Measurements from ENCODE around the gene DGCR6L. TPM values are rescaled to one million over a fixed set of nuclear protein-coding genes. Genes with fewer than 3 reads are reported as not detected.
"Not testable (repeated sequence)": the region's sequence is repeated elsewhere in the genome, so short reads cannot be mapped to it uniquely, and the experiment has no call there.

DGCR6L gene
- total RNA-seq, 1 donor from 2014 or later, result 40.0 TPM

DNA sequence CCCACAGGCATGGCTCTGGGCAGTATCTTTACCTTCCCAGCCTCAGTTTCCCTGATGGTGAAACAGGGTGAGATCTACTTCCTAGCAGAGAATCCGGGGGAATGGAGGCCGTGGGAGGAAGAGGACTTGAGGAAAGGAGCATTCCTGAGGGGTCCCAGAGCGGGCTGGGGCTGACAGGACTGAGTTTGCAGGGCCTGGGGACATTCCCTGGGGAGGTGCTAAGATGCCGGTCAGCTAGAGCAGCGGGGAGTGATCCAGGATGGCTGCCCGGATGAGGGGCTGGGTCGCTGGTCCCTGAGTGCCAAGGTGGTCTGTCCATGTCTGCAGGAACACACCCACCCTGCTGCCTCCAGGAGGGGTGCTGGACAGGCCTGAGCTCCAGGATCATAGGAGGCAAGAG lies 43.4 kb downstream of the DGCR6L start:
- DNase-seq (ENCODE audit: low spot score), result no peak

DNA sequence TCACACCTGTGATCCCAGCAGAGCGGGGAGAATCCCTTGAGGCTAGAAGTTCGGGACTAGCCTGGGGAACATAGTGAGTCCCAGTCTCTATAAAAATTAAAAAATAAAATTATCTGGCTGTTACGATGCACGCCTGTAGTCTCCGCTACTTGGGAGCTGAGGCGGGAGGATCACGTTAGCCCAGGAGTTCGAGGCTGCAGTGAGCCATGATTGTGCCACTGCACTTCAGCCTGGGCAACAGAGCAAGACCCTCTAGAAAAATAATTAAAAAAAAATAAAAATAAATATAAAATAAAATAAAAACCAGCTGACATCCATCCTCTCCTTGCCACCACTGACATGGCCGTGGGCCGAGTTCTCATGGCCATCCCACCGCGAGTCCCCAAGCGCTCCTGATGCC lies 44.0 kb downstream of the DGCR6L start:
- no peak for DNase-seq (ENCODE audit: low spot score)

DNA sequence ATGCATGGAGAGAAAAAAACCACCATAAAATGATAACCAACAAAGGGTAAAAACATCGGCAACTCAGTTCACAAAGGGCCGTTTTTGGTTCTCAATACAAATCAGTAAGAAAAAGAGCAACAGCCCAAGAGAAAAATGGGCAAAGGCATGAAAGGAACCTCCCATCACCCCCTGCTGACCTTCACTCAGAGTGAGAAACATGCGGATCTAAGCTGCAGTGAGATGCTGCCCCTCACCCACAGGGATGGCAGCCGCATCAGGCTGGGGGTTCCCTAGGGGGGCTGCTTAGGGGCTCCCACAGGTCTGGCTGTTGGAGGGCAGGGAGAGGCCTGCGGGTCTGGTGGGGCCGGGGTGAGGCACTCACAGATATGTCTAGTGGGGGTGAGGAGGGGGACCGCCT lies 44.5 kb downstream of the DGCR6L start:
- not testable (repeated sequence) for DNase-seq (ENCODE audit: low spot score)

DNA sequence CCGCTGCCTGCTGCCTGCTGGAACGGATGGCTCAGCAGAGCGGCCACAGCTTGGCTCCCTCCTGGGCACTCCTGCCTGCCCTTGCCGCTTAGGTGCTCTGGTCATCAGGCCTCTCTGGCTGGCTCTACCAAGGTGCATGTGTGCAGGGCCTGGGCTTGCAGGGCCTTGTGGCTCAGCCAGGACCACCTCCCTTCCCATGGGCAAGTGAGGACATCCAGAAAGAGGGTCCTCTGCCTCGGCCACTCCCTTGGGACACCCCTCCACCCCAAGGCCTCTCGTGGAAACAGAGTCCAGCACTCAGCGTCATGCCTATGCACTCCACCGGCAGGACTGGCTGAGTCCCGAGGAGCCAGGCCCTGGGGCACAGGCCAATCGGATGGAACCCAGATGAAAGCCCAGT lies 45.5 kb downstream of the DGCR6L start:
- DNase-seq (ENCODE audit: low spot score), result not testable (repeated sequence)

DNA sequence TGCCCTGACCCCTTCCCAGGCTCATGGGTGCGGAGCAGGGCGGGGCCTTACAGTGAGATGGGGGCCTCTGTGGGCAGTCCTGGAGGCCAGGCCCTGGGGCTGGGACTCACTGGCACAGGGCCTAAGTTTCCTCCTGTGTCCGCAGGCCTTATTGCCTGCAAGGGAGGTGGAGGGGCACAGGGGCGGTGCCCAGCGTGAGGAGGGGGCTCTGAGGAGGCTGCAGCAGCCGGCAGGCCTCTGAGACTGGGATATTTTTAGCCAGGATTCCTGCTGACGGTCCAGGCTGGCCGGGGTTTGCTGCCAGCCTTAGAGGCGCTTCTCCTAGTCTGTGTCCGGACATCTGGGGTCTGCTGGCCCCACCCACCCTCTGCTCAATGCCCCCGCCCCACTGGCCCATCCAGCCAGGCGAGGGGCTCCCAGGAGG lies 46.1 kb downstream of the DGCR6L start:
- peak; percentile 59 for DNase-seq (ENCODE audit: low spot score)

DNA sequence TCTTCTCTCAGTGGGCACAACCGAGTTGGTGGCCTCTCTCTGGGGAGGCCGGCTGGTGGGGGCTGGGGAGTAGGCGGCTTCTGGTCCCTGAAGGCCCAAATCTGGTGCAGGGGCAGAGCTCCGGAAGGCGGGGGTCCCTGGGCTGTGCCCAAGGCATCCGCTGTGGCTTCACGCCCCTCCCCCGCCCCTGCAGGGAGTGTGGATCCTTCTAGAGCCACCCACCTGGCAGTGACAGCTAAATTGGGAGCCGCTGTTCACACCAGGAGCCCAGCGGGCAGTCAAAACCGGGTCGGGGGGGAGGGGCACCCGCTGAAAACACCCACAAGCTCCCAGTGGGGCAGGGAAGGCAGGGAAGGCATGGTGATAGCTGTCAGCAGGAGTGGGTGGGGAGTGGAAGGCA lies 47.2 kb downstream of the DGCR6L start:
- DNase-seq (ENCODE audit: low spot score), result no peak

DNA sequence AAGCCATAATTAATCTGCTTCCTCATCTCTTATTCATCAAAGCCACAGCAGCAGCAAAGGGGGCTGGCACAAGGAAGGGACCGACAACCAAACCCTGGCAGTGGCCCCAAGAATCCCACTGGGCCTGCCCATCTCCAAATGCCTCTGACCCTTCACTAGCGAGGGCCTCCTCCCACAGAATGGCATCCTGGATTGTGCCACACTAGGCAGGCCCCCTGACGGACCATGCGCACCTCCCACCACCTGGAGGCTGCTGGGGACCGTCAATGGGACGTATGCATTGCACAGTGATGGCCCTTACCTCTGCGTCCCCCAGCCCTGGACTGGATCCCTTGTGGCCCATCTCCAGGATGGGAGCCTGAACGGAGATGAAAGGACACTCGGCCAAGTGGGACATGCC lies 47.7 kb downstream of the DGCR6L start:
- no peak for DNase-seq (ENCODE audit: low spot score)

DNA sequence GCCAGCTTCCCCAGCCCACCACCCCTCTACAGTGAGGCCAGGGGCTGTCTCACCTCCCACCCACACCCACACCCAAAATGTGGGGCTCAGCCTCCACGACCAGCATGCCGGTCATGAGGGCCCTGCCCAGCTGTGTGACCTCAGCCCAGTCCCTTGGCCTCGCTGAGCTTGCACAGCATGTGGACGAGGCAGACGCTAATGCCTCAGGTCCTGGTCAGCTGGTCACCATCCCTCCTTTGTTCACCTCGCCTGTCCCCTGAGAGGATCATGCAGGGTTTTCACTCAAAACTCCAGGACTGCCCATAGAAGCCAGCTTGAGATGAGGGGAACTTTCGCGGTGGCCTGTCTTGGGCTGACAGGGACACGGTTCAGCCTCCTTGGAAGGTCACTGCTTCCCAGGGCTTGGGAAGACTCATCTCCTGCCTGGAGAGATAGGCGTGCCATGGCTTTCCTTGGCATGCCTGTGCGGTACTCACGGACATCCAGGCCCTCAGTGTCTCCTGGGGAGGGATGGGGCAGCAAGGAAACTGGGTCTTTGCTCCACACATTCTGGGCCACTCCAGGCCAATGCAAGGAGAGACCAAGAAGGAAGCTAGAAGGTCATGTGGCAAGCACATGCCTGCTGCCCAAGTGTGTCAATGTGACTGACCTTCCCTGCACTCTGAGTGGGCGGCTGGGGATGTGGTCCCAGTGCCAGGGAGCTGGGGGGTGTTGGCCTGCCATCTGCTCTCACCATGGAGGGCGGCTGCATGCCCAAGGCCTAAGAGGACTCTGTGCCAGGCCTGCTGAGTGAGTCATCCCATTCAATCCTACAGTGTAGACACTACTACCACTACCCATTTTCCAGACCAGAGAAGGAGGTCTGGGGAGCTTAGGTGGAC lies 48.5 kb downstream of the DGCR6L start:
- DNase-seq (ENCODE audit: low spot score), result no peak

DNA sequence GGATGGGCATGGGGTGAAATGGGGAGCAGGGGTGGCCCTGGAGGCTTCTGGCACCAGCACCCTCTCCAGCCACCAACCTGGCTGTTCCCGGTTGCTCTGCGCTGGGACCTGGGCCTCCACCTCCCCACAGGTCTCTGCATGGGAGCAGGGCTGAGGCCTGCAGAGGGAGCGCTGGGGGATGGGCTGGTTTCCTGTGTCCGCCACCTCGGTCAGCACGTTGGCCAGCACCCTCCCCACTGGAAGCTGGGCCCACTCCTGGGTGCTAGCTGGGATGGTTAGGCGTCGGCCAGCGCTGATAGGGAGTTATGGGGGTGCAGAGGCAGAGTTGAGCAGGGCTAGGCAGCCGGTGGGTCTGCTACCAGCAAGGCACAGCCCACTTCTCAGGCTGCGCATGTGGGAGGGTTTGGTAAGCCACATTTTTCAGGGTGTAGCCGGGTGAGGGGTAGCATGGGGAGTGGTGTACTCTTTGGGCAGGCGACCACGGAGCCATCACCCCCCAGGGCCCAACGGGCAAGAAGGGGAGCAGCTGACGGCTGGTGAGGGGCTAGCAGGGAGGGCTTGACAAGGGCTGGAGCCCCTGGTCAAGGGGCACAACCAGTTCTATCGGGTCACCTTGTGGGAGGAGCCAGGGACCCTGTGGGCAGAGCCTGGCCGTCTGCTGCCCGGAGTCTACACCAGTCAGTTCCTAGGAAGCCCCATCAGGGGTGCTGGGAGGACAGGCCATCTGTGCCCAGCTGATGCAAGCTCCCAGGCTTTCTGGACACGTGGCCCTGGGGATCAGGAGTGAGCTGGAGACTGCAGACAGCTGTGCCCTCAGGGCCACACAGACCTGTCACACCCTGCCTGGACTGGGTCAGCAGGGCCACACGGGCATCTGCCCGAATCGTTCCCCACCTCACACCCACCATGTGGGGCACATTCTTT lies 49.4 kb downstream of the DGCR6L start:
- DNase-seq (ENCODE audit: low spot score), result not testable (repeated sequence)

DNA sequence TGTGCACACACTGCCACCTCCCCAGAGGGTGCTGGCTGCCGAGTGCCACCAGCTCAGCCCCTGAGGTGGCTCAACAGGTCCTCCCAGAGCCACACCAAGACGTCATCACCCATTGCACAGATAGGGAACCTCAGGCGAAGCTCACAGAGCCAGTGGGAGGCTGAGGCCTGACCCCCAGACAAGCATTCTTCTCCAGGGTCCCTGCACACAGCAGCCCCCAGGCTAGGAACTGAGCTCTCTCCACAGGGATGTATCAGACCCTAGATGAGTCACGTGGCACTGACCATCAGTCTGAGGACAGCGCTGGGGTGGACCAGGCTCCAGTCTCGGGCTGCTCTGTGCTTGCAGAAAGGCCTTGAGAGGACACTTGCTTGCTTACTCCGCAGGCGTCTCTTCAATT lies 50.2 kb downstream of the DGCR6L start:
- DNase-seq (ENCODE audit: low spot score), result not testable (repeated sequence)

DNA sequence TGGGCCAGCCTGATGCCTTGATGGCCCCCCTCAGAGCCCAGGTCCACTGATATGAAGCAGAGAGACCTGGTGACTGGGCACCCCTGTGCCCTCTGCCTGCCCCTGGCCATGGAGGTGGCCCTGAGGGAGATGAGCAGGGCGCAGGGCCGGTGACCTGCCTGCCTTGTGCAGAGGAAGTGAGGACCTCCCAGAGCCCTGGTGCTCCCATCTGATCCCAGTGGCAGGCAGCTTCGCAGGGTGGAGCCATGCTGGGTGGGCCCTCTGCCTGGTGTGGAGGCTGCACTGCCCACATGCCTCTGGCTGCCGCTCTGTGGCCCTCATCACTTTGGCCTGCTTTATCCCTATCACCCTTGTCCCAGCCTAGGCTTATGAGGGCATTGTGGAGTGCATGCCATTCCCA lies 50.7 kb downstream of the DGCR6L start:
- DNase-seq (ENCODE audit: low spot score), result not testable (repeated sequence)

DNA sequence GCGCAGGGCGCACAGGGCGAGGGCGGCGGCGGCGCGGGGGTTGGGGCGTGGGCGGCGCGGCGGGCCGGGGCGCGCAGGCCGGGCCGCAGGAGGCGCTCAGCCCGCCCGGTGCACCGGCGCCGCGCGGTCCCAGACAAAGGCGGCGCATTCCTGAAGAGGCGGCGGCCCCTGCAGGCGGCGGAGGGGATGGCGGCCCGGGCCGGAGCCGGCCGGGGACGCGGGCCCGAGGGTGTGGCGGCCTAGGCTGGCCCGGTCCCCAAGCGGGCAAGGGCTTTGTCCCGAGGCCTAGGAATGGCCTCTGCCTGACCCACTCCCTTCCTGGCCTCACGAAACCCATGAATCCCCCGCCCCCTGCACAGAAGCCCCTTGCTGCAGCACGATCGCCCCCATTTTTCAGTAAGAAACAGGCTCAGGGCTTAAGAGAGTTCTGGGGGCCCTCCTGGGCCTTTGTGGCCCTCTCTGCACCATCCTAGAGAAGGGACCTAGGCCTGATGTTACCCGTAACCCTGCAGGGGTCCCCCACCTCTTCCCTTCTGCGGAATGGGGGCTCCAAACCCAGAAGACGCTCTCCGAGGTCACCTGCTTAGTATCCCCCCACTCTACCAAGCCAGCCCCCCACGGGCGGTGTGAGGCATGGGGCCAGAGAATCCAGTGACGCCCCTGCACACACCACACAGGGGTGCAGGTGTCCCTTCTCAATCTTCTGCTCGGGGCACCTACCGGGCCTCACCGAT lies 51.4 kb downstream of the DGCR6L start, which contains the start of gene RTN4R:
RTN4R (minus strand) TSS at position 40 of the 734 bp plus-strand sequence. CDS start 226 bp downstream, outside the sequence.
- peak; percentile 40 for DNase-seq (ENCODE audit: low spot score)

DNA sequence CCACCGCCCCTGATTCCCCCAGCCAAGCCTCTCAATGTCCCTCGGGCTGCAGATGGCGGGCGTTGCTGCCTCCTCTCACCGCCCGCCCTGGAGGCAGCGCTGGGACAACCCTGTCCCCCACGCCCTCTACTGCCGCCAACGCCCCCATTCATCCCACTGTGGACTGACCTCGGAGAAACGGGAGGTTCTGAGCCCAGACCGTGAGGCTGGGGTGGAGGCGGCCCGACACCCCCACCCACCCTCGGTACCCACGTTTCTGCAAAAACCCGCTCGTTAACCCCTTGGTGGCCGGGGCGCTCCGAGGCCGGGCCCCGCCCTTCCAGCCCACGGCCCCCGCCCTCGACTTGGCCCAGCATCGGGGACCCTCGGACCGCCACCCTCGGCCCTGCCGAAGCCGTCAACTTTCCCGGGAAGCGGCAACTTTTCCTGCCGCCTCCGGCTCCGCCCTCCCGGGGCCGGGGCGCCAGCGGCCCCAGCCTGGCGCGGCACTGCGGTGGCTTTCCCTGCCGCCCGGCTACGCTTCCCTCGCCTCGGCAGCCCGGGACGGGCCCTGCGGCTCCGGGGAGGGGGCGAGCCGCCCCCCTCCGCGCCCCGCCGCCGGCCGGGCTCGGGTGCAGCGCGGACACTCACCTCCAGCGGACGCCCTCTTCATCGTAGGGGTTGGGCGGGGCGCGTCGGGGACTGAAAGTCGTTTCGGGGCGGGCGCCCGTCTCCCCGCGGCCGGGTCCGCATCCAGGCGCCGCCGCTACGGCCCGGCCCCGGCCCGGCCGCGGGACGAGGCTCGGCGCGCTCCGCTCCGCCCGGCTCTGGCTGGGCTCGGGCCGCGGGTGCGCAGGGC lies 52.2 kb downstream of the DGCR6L start:
- DNase-seq (ENCODE audit: low spot score), result no peak

DNA sequence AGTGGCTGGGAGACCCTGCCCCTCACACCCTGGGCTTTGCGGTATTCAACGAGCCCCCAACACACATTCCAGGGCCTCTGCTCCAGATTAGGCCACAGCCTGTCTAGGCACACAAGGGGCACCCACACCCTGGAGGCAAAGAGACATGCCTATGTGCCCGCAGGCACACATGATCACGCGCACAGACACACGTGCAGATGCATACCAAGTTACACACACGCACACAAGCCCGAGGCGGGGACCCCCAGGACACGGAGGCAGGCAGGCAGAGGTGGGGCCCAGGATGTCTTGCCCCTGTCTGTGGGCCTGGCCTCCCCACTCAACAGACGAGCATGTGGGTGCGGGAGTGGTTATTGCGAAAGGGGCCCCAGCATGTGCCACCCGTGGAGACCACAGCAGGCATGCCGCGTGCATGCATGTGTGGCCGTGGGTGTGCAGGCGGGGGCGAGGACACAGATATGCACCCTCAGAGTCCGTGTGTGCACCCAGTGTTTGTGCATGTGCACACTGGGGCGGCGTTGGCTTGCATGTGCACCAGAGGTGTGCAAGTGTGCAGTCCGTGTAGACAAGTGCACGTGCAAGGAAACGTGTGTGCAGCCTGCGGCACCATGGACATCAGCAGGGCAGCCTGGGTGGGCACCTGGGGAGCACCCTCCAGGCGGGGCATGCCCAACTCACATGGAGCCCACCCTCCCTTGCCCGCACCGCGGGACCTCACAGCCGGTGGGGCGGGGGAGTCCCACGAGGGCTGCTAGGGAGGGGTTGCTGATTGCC lies 53.0 kb downstream of the DGCR6L start:
- not testable (repeated sequence) for DNase-seq (ENCODE audit: low spot score)

DNA sequence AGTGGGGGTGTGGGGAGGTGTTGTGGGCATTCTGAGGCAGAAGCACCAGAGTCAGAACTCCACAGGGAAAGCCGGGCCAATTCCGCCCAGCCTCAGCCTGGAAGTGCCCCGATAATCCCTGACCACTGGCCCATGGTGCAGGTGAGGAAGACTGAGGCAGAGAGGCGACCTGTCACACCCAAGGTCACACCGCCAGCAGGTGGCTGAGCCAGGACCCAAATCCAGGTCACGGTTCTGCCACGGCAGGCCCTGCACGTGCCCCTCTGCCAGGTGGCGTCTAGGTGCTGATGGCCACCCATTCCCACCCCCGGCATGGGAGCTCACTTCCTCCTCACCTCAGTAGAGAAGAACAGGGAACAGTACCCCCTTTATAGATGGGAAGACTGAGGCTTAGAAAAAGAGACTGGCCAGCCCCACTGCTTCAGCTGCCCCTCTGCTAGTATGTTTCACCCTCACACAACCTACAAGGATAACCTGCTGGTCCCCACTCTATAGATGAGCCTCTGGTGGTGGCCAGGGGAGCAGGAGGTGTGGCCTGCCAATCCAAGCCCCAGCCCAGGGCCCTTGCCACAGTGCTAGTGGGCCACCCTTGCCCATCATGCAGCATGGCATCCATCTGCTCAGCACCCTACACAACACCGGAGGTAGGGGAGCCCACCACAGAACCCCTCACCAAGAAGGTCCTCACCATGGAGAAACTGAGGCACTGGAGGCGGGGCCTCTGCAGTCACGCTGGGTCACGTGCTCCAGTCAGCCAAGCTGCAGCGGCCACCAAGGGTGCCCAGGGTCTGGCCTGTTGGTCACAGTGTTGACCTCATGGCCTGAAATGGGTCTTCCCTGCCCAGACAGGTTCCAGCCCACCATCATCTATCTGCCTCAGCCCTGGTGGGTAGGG lies 53.8 kb downstream of the DGCR6L start:
- DNase-seq (ENCODE audit: low spot score), result not testable (repeated sequence)

DNA sequence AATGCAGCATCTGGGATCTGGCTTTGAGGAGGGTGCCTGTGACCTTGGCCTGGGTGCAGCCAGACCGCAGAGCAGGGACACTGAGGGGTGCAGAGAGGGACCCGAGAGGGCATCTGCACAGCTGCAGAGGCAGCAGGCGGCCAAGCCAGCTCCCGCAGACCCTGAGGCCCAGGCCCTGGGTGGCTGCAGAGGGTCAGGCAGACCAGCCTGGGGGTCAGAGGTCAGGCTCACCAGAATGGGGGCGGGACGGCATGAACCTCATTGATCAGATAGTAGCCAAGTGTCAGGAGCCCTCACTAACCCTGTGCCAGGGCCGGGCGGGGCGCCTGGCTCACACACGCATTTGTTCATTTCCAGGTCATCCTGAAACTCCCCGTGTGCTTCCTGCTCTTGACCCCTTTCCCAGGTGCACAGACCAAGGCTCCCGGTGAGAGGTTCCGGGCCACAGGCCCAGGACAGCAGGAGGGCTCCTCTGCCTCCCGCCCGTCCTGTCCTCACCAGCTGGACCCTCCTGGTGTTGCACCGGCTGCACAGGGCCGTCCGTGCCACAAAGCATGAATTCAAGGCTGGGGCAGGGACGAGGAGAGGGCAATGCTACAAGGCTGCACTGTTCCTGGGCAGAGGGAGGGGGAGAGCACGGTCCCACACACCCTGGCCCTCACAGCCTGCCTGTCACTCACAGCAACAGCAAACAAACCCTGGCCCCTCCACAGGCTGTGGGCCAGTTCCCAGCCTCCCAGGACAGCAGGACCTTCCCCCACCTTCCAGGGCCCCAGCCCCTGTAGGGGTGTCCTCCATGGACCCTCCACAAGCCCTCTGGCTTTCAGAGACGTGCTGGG lies 55.0 kb downstream of the DGCR6L start:
- DNase-seq (ENCODE audit: low spot score), result no peak
